ENCODE data around the gene C2orf49.

Gene C2orf49

DNA sequence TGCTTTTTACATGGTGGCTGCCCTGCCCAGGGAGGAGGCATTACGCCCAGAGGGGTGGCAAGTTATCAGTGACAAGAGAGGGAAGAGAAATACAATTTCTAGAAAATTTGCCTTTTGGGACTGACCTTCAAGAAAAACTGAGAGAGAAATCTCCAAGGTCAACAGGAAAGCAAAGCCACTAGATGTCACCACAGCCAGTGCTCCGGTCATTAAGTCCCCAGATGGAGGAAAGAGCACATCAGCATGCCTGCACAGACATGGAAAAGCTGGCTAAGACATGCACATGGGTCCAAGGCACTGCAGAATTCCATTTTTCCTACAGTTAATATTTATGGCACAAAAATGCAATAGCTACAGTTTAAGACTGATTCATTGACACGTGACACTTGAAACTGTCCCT is 40.5 kb downstream of the C2orf49 start:
- H3K4me1 ChIP-seq (ENCODE audit: insufficient read depth, low read length): no peaks in the 10 kb centered on the region
- H3K9ac ChIP-seq (ENCODE audit: low read depth, low read length): no peak overlapping the region
- peaks cover 4% of the 10 kb centered on the region; the same call in 1 of the 2 replicates for H3K36me3 ChIP-seq (ENCODE audit: insufficient read depth, low read length)
- H3K9me3 ChIP-seq (ENCODE audit: control insufficient read depth, insufficient read depth, low read length): no peaks in the 10 kb centered on the region

DNA sequence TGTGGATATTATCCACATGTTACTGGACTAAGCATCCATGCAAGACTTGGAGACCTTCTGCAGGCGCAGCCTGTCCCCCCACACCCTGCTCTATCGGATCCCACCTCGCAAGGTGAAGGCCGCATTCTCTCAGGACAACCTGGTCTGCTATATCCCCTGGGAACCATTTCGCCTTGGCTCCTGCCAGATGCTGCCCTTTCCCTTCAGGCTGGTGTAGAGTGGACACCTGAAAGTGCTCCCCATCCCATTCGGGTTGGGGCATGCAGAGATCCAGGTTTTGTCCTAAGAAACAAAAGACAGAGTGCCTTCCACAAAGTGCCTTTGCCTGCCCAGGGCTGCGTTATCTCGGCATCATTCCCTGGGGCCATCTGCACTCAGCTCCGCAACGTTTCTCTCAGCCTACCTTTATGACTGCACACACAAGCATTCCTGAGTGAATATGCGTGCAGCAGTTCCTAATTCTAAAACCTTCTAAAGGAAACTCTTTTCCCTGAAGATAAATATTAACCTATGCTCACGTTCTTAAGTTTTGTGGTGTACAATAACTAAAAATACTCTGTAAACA is 41.0 kb downstream of the C2orf49 start:
- H3K9ac ChIP-seq (ENCODE audit: low read depth, low read length): no peak overlapping the region
- H3K36me3 ChIP-seq (ENCODE audit: insufficient read depth, low read length): peaks cover 2% of the 10 kb centered on the region; the same call in 1 of the 2 replicates
- H3K9me3 ChIP-seq (ENCODE audit: control insufficient read depth, insufficient read depth, low read length): no peaks in the 10 kb centered on the region
- no peaks in the 10 kb centered on the region for H3K4me1 ChIP-seq (ENCODE audit: insufficient read depth, low read length)

DNA sequence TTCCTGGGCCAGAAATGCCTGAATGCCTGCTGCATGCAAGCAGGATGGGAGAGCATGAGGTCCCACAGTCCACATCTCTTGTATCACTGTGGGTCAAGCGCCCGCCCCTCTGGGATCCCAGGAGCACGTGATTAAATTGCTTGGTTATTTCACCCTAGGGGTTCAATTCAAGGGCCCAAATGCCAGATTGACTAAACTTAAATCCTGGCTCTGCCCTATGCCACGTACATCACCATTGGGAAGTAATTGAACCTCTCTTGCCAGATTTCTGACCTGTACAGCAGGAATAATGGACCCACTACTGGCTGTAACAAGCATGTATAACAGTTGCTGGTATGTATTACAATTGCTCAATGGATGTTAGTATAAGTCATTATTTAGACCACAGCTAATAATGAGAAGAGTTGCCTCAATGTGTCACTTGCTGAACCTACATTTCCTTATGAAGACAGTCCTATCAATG is 41.6 kb downstream of the C2orf49 start:
- no peaks in the 10 kb centered on the region for H3K4me1 ChIP-seq (ENCODE audit: insufficient read depth, low read length)
- H3K9me3 ChIP-seq (ENCODE audit: control insufficient read depth, insufficient read depth, low read length): no peaks in the 10 kb centered on the region
- H3K36me3 ChIP-seq (ENCODE audit: insufficient read depth, low read length): peaks cover 2% of the 10 kb centered on the region; the same call in 1 of the 2 replicates
- H3K9ac ChIP-seq (ENCODE audit: low read depth, low read length): no peak overlapping the region

DNA sequence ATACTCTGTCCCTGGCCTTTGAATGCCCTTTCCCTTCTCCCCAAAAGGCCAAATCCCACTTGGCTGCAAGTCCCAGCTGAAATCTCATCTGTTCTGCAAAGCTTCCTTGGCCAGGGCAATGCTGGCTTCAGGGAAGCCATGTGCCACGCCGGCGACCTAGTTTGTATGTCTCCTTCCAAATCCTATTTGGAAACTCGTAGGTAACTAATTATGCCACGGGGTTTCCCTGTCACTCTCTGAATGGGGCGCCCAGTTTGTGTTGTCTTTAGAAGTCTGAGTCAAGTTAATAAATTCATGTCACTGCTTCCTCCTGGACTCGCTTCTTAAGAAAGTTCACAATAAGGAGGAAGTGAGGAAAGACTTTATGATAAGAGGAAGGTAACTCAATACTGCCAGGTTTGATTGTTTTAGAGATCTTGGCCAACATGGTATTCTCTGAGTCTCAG is 42.4 kb downstream of the C2orf49 start:
- H3K9ac ChIP-seq (ENCODE audit: low read depth, low read length): no peak overlapping the region
- no peaks in the 10 kb centered on the region for H3K9me3 ChIP-seq (ENCODE audit: control insufficient read depth, insufficient read depth, low read length)
- H3K4me1 ChIP-seq (ENCODE audit: insufficient read depth, low read length): no peaks in the 10 kb centered on the region
- peaks cover 7% of the 10 kb centered on the region for H3K36me3 ChIP-seq (ENCODE audit: insufficient read depth, low read length)

DNA sequence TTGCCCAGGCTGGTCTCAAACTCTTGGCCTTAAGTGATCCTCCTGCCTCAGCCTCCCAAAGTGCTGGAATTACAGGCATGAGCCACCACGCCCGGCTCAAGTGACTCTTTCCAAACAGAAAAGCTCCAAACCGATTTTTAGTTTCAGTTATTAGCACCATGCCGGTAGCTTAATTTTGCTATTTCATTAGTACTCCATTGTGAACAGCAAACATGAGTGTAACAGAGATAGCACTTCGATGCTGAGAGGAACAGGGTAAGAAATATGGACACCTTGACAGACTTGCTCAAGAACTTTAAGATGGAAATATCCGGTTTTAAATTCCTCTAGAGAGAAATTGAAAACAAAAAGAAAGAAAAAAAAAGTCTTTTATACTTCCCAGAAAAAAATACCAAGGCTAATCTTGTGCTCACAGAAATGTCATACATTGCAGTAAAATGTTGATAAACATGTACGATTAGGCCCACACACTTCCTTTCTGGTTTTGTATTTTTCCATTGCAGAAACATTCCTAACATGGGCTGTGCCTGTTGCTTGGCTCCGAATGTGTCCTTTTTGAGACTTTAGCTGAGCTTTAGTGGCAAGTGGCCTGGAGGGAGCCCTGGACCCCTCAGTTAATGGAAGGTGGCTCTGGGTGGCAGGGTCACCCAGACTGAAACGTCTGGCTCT is 43.2 kb downstream of the C2orf49 start:
- H3K36me3 ChIP-seq (ENCODE audit: insufficient read depth, low read length): peaks cover 15% of the 10 kb centered on the region
- H3K4me1 ChIP-seq (ENCODE audit: insufficient read depth, low read length): no peaks in the 10 kb centered on the region
- H3K9ac ChIP-seq (ENCODE audit: low read depth, low read length): no peak overlapping the region
- no peaks in the 10 kb centered on the region for H3K9me3 ChIP-seq (ENCODE audit: control insufficient read depth, insufficient read depth, low read length)

DNA sequence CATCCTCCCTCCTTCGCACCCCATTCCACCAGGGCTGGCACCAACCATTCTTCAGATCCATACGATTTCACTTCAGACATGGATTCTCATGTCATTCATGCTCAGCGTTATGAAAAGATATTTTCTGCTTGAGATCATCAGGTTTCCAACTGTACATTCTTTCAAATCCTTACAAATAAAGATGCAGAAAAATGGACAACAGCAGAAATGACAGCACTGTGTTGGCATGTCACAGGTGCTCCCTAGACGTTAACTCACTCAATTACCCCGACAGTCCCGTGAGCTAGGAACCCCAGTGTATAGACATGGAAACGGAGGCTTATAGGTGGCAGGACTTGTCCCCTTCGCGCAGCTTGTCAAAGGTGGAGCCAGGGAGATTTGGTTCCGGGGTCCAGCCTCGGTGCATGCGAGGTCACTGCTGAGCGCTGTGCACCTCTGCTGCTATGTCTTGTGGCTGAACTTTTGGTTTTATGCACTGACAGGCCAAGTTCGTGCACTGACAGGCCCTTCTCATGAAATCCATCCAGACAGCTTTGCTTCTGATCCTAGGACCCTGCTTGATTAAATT is 43.8 kb downstream of the C2orf49 start:
- no peaks in the 10 kb centered on the region for H3K4me1 ChIP-seq (ENCODE audit: insufficient read depth, low read length)
- H3K9me3 ChIP-seq (ENCODE audit: control insufficient read depth, insufficient read depth, low read length): no peaks in the 10 kb centered on the region
- no peak overlapping the region for H3K9ac ChIP-seq (ENCODE audit: low read depth, low read length)
- H3K36me3 ChIP-seq (ENCODE audit: insufficient read depth, low read length): peaks cover 16% of the 10 kb centered on the region

DNA sequence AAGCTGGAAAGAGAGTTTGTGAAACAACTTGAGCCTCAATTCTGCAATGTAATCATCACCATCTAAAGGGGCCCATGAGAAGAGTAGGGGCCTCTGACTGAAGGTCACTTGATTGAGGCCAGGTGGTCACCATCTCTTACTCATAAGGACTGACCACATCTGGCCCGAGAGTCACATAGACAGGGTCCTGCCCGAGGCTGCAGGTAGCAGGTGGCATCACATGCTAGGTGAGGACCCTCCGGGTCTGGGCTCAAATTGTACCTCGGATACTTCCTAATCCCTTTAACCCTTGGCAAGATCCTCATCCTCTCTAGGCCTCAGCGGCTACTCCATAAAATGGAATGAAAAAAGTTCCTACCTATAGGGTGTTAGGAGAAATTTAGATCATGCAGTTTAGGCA is 44.8 kb downstream of the C2orf49 start:
- no peaks in the 10 kb centered on the region for H3K9me3 ChIP-seq (ENCODE audit: control insufficient read depth, insufficient read depth, low read length)
- H3K9ac ChIP-seq (ENCODE audit: low read depth, low read length): no peak overlapping the region
- H3K36me3 ChIP-seq (ENCODE audit: insufficient read depth, low read length): peaks cover 16% of the 10 kb centered on the region
- H3K4me1 ChIP-seq (ENCODE audit: insufficient read depth, low read length): no peaks in the 10 kb centered on the region

DNA sequence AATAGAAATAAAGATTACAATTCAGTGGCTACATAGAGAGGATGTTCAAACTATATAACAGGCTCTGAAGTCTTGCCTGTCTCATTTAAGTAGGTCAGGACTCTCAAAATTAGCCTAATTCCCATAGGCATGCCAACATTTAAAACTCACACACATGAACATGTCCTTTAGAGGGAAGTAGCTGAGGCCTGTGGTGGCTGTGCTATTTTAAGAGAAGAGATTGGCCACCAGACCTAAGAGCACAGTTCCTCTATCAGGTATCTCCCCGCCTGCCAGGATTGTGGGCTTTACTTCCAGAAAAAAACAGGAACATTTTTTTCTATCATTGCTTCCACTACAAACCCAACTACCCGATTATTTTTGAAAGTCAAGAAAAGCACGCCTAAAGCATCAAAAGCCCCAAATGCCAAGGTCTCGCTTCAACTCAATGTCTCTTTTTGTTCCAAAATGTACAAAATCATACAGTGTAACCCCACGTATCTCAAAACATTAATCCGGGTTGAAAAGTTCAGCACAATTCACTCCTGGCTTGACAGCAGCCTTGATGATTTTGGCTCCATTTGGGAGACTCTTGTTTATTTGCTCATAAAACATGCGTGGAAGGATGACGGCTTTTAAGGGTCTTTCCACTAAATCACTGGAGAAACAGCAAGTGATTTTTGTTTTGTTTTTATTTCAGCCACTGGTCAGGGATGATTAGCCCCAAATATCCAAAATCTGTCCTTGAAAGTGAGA is 46.3 kb downstream of the C2orf49 start:
- no peaks in the 10 kb centered on the region for H3K9me3 ChIP-seq (ENCODE audit: control insufficient read depth, insufficient read depth, low read length)
- H3K9ac ChIP-seq (ENCODE audit: low read depth, low read length): no peak overlapping the region
- H3K4me1 ChIP-seq (ENCODE audit: insufficient read depth, low read length): no peaks in the 10 kb centered on the region
- H3K36me3 ChIP-seq (ENCODE audit: insufficient read depth, low read length): peaks cover 16% of the 10 kb centered on the region

DNA sequence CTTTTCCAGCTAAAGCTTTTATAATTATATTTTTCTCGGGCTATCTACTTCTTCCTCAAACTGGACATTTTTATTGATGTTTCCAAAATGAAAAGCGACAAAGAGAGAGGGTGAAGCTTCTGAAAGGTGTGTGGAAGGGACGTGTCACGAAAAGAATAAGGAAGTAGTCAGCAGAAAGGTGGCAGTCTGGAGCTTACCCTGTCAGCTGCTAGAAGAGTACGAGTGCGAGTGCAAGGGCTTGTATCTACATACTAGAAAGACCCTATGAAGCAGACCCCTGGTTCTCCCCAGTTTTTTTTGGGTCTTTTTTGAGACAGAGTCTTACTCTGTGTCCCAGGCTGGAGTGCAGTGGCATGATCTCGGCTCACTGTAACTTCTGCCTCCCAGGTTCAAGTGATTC is 46.9 kb downstream of the C2orf49 start:
- no peaks in the 10 kb centered on the region for H3K4me1 ChIP-seq (ENCODE audit: insufficient read depth, low read length)
- no peak overlapping the region for H3K9ac ChIP-seq (ENCODE audit: low read depth, low read length)
- H3K36me3 ChIP-seq (ENCODE audit: insufficient read depth, low read length): peaks cover 18% of the 10 kb centered on the region
- H3K9me3 ChIP-seq (ENCODE audit: control insufficient read depth, insufficient read depth, low read length): no peaks in the 10 kb centered on the region

DNA sequence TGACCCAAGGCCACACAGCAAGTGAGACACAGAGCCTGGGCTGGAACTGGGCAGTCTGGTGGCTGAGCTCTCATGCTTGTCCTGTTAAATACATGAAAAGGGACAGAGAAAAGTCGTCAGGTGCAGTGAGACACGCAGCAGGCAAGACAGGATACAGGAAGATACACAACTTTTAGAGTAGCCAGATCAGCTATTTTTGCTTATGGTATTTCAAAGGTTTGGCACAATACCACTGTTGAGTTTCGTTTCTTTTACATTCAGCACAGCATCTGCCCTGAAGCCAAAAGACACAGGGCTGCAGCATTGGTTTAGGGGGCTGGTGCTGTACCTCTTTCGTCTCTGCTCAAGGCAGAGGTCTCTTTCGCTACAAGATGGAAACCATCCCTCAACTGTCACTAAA is 47.5 kb downstream of the C2orf49 start:
- no peak overlapping the region for H3K9ac ChIP-seq (ENCODE audit: low read depth, low read length)
- peaks cover 23% of the 10 kb centered on the region for H3K36me3 ChIP-seq (ENCODE audit: insufficient read depth, low read length)
- H3K4me1 ChIP-seq (ENCODE audit: insufficient read depth, low read length): no peaks in the 10 kb centered on the region
- no peaks in the 10 kb centered on the region for H3K9me3 ChIP-seq (ENCODE audit: control insufficient read depth, insufficient read depth, low read length)

DNA sequence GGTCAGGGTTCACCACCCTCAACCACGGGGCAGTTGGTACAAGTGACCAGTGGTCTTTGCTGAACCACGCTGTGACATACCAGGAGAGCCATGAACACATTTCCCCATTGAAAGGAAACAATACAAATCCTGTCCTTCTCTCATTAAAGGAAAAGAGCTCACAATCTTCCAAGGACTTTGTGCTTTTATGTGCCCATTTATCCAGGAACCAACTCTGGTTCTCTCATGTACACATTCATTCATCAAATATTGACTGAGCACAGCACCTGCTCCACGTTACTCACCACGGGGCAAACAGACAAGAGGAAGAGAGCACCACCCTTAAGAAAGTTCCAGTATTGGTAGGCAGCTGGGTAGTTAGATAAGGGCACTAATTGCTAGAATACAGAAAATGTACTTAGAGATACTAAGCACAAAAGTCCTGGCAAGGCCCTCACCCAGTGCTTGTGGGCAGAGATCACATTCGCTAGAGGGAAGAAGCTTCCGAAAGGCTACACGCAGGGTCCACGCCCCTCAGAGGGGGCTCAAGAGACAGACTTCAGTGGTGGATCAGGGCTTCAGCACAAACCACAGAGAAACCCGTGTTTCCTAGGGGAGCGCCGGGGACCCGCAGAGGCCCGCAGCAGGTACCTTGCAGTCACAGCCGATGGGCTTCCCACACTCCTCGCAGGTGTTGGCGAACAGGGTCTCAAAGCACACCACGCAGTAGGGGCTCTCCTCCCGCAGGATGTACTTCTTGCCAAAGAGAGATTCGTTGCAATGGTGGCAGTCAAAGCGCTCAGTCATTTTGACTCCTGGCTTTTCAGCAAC is 48.6 kb downstream of the C2orf49 start:
- no peaks in the 10 kb centered on the region for H3K4me1 ChIP-seq (ENCODE audit: insufficient read depth, low read length)
- peaks cover 23% of the 10 kb centered on the region for H3K36me3 ChIP-seq (ENCODE audit: insufficient read depth, low read length)

DNA sequence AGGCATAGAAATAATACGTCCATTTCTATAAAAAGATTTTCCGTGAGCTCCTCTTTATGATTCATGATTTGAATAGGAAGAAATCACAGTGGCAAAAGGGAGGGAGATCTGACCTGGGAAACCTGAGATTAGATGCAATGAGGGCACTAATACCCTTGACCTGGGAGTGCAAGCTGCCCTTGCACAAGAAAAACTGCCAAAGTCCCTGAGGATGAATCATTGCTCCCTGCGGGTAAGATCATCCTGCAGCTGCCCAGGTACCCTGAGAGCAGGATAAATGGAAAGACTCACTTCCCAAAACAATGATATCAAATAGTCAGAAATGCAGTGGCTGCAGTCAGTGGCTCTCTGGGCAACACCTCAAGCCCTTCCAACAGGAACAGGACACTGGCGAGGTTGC is 49.9 kb downstream of the C2orf49 start:
- Histone ChIP-seq H3K9me3 (ENCODE audit: control insufficient read depth, insufficient read depth, low read length) (no peaks in the 10 kb centered on the region), H3K4me1 (ENCODE audit: insufficient read depth, low read length) (no peaks in the 10 kb centered on the region), H3K36me3 (ENCODE audit: insufficient read depth, low read length) (peaks cover 21% of the 10 kb centered on the region), H3K9ac (ENCODE audit: low read depth, low read length) (no peak overlapping the region)

More for the DNA sequence above, 48.6 kb downstream of the C2orf49 start:
- H3K9me3 ChIP-seq (ENCODE audit: control insufficient read depth, insufficient read depth, low read length): no peaks in the 10 kb centered on the region
- H3K9ac ChIP-seq (ENCODE audit: low read depth, low read length): no peak overlapping the region

DNA sequence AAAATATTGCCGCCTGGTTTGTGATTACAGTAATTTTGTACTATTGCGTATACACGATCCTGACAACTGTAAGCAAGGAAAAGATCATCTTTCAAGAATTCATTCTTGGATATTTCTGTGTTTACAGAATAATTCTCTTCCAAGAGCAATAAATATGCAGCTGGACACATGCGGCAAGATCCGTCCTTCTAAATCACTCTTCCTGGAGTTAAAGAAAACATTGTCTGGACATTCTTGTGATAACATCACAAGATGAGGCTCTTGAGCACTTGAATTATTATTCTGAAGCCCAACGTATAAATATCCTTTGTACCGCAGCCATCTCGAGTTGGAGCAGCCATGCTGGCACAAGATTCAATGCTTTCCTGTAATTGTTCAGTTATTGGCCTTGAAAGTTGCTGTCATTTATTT is 51.6 kb downstream of the C2orf49 start:
- Histone ChIP-seq H3K4me1 (ENCODE audit: insufficient read depth, low read length) (no peaks in the 10 kb centered on the region), H3K9me3 (ENCODE audit: control insufficient read depth, insufficient read depth, low read length) (no peaks in the 10 kb centered on the region), H3K9ac (ENCODE audit: low read depth, low read length) (no peak overlapping the region)

DNA sequence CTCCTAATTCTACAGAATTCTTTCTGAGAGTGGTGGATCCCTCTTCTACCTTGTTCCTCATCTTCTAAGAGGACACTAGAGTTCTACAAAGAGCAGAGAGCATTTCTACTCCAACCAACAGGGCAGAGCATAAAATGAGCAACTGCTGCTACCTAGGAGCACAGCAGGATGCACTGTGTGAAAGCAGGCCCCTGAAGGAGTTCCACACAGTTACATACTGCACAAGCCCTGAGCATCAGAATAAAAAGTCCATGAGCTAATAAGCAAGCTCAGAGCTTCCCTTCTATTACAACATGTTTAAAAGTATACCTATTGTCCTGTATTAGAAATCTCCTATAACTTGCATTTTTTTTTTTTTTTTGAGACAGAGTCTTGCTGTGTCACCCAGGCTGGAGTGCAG is 53.1 kb downstream of the C2orf49 start:
- no peak overlapping the region for H3K9ac ChIP-seq (ENCODE audit: low read depth, low read length)
- H3K9me3 ChIP-seq (ENCODE audit: control insufficient read depth, insufficient read depth, low read length): no peaks in the 10 kb centered on the region
- H3K4me1 ChIP-seq (ENCODE audit: insufficient read depth, low read length): no peaks in the 10 kb centered on the region
- H3K36me3 ChIP-seq (ENCODE audit: insufficient read depth, low read length): peaks cover 10% of the 10 kb centered on the region

More for the DNA sequence above, 51.6 kb downstream of the C2orf49 start:
- H3K36me3 ChIP-seq (ENCODE audit: insufficient read depth, low read length): peaks cover 21% of the 10 kb centered on the region

All from ES-I3 (cell line).